ENCODE data around the gene OPRM1.
"Not testable (repeated sequence)": the region's sequence is repeated elsewhere in the genome, so short reads cannot be mapped to it uniquely, and the experiment has no call there.

The OPRM1 gene

GRCh38 chr6:154140743-154141142, 101.7 kb downstream of the OPRM1 start:
- no peak for DNase-seq (ENCODE audit: low spot score)

- no peak for DNase-seq (ENCODE audit: low spot score)
These were observed 104.7 kb downstream of the OPRM1 start for GRCh38 chr6:154143753-154144152.

- peak; percentile 85 for DNase-seq (ENCODE audit: low spot score)
These were observed 115.4 kb downstream of the OPRM1 start for GRCh38 chr6:154154389-154154967.

- DNase-seq (ENCODE audit: low spot score) = peak; percentile 51
These were observed 117.3 kb downstream of the OPRM1 start for GRCh38 chr6:154156135-154156896.

- DNase-seq (ENCODE audit: low spot score) = no peak
These were observed 118.0 kb downstream of the OPRM1 start for GRCh38 chr6:154157082-154157481.

- DNase-seq (ENCODE audit: low spot score) = no peak
These were observed 118.7 kb downstream of the OPRM1 start for GRCh38 chr6:154157706-154158105.

- DNase-seq (ENCODE audit: low spot score) = no peak
These were observed 120.1 kb downstream of the OPRM1 start for GRCh38 chr6:154159126-154159525.

GRCh38 chr6:154161689-154162088, 122.6 kb downstream of the OPRM1 start:
- no peak for DNase-seq (ENCODE audit: low spot score)

- peak; percentile 84 for DNase-seq (ENCODE audit: low spot score)
These were observed 125.4 kb downstream of the OPRM1 start for GRCh38 chr6:154164397-154164796.

- no peak for DNase-seq (ENCODE audit: low spot score)
These were observed 126.4 kb downstream of the OPRM1 start for GRCh38 chr6:154165478-154165877.

- no peak for DNase-seq (ENCODE audit: low spot score)
These were observed 127.1 kb downstream of the OPRM1 start for GRCh38 chr6:154166140-154166539.

- peak; percentile 56 for DNase-seq (ENCODE audit: low spot score)
These were observed 128.1 kb downstream of the OPRM1 start for GRCh38 chr6:154167126-154167525.

GRCh38 chr6:154169193-154169847, 130.3 kb downstream of the OPRM1 start:
- DNase-seq (ENCODE audit: low spot score) = peak; percentile 61

- no peak for DNase-seq (ENCODE audit: low spot score)
These were observed 131.1 kb downstream of the OPRM1 start for GRCh38 chr6:154170106-154170505.

GRCh38 chr6:154172393-154172792, 133.4 kb downstream of the OPRM1 start:
- not testable (repeated sequence) for DNase-seq (ENCODE audit: low spot score)

GRCh38 chr6:154179434-154179833, 140.4 kb downstream of the OPRM1 start:
- no peak for DNase-seq (ENCODE audit: low spot score)

GRCh38 chr6:154187203-154187602, 148.2 kb downstream of the OPRM1 start:
- no peak for DNase-seq (ENCODE audit: low spot score)

- no peak for DNase-seq (ENCODE audit: low spot score)
These were observed 148.7 kb downstream of the OPRM1 start for GRCh38 chr6:154187714-154188113.

- no peak for DNase-seq (ENCODE audit: low spot score)
These were observed 157.4 kb downstream of the OPRM1 start for GRCh38 chr6:154196333-154196885.

GRCh38 chr6:154197196-154197860, 158.3 kb downstream of the OPRM1 start:
- no peak for DNase-seq (ENCODE audit: low spot score)

GRCh38 chr6:154201688-154202087, 162.6 kb downstream of the OPRM1 start:
- DNase-seq (ENCODE audit: low spot score) = not testable (repeated sequence)

GRCh38 chr6:154202339-154202738, 163.3 kb downstream of the OPRM1 start:
- peak; percentile 53 for DNase-seq (ENCODE audit: low spot score)
